ENCODE measurements around the gene CAPN10. TPM values are rescaled to one million over a fixed set of nuclear protein-coding genes. Genes with fewer than 3 reads are reported as not detected.

CAPN10 gene
- total RNA-seq, 1 experiment from 2014 or later = 61.3 TPM

DNA sequence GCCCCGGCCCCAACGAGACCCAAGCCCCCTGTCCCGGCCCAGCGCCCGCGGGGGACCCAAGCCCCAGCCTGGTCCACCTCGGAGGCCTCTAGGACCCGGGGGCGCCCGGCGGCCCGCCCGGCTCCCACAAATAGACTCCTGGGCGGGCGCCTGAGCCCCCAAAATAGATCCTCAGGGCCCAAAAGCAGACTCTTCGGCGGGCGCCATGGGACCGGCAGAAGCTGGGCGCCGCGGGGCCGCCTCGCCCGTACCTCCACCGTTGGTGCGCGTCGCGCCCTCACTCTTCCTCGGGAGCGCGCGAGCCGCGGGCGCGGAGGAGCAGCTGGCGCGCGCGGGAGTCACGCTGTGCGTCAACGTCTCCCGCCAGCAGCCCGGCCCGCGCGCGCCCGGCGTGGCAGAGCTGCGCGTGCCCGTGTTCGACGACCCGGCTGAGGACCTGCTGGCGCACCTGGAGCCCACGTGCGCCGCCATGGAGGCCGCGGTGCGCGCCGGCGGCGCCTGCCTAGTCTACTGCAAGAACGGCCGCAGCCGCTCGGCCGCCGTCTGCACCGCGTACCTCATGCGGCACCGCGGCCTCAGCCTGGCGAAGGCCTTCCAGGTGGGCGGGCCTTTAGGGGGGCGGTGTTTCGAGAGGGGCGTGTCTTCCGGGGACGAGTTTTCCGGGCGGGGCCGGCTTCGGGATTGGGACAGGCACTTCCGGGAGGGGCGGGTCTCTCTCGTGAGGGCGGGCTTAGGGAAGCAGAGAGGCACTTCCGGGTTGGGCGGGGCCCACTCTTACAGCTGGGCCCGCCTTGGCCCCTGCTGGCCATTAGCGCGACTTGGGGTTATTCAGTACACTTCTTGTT is 25.8 kb upstream of the CAPN10 start (continued):
- TF ChIP-seq ZNF219 (CRISPR knock-in tag; IDR thresholded peaks at IDR 0.05; ENCODE audit: borderline replicate concordance) = no peak
- TF ChIP-seq NR3C1 (CRISPR knock-in tag; conservative IDR thresholded peaks at IDR 0.05; ENCODE audit: low read depth) = peak; percentile 80
- no peak for TF ChIP-seq ZBTB21 (CRISPR knock-in tag; IDR thresholded peaks at IDR 0.05; ENCODE audit: borderline replicate concordance)
- TF ChIP-seq ELF4 (CRISPR knock-in tag; IDR thresholded peaks at IDR 0.05; ENCODE audit: low read depth) = no peak
- no peak for TF ChIP-seq FOXJ3 (CRISPR knock-in tag; IDR thresholded peaks at IDR 0.05; ENCODE audit: borderline replicate concordance)
- TF ChIP-seq, protein P1, sequence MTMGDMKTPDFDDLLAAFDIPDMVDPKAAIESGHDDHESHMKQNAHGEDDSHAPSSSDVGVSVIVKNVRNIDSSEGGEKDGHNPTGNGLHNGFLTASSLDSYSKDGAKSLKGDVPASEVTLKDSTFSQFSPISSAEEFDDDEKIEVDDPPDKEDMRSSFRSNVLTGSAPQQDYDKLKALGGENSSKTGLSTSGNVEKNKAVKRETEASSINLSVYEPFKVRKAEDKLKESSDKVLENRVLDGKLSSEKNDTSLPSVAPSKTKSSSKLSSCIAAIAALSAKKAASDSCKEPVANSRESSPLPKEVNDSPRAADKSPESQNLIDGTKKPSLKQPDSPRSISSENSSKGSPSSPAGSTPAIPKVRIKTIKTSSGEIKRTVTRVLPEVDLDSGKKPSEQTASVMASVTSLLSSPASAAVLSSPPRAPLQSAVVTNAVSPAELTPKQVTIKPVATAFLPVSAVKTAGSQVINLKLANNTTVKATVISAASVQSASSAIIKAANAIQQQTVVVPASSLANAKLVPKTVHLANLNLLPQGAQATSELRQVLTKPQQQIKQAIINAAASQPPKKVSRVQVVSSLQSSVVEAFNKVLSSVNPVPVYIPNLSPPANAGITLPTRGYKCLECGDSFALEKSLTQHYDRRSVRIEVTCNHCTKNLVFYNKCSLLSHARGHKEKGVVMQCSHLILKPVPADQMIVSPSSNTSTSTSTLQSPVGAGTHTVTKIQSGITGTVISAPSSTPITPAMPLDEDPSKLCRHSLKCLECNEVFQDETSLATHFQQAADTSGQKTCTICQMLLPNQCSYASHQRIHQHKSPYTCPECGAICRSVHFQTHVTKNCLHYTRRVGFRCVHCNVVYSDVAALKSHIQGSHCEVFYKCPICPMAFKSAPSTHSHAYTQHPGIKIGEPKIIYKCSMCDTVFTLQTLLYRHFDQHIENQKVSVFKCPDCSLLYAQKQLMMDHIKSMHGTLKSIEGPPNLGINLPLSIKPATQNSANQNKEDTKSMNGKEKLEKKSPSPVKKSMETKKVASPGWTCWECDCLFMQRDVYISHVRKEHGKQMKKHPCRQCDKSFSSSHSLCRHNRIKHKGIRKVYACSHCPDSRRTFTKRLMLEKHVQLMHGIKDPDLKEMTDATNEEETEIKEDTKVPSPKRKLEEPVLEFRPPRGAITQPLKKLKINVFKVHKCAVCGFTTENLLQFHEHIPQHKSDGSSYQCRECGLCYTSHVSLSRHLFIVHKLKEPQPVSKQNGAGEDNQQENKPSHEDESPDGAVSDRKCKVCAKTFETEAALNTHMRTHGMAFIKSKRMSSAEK (CRISPR knock-in tag; IDR thresholded peaks at IDR 0.05; ENCODE audit: borderline replicate concordance) = no peak
- TF ChIP-seq ZNF138 (CRISPR knock-in tag; conservative IDR thresholded peaks at IDR 0.05) = no peak
- TF ChIP-seq, protein P2, sequence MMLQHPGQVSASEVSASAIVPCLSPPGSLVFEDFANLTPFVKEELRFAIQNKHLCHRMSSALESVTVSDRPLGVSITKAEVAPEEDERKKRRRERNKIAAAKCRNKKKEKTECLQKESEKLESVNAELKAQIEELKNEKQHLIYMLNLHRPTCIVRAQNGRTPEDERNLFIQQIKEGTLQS (CRISPR knock-in tag; conservative IDR thresholded peaks at IDR 0.05) = no peak
- TF ChIP-seq, protein P3, sequence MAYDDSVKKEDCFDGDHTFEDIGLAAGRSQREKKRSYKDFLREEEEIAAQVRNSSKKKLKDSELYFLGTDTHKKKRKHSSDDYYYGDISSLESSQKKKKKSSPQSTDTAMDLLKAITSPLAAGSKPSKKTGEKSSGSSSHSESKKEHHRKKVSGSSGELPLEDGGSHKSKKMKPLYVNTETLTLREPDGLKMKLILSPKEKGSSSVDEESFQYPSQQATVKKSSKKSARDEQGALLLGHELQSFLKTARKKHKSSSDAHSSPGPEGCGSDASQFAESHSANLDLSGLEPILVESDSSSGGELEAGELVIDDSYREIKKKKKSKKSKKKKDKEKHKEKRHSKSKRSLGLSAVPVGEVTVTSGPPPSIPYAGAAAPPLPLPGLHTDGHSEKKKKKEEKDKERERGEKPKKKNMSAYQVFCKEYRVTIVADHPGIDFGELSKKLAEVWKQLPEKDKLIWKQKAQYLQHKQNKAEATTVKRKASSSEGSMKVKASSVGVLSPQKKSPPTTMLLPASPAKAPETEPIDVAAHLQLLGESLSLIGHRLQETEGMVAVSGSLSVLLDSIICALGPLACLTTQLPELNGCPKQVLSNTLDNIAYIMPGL (CRISPR knock-in tag; IDR thresholded peaks at IDR 0.05) = peak; percentile 56; the same call in 1 of the 2 replicates
- TF ChIP-seq ZNF416 (CRISPR knock-in tag; IDR thresholded peaks at IDR 0.05) = no peak
- TF ChIP-seq, protein P4, sequence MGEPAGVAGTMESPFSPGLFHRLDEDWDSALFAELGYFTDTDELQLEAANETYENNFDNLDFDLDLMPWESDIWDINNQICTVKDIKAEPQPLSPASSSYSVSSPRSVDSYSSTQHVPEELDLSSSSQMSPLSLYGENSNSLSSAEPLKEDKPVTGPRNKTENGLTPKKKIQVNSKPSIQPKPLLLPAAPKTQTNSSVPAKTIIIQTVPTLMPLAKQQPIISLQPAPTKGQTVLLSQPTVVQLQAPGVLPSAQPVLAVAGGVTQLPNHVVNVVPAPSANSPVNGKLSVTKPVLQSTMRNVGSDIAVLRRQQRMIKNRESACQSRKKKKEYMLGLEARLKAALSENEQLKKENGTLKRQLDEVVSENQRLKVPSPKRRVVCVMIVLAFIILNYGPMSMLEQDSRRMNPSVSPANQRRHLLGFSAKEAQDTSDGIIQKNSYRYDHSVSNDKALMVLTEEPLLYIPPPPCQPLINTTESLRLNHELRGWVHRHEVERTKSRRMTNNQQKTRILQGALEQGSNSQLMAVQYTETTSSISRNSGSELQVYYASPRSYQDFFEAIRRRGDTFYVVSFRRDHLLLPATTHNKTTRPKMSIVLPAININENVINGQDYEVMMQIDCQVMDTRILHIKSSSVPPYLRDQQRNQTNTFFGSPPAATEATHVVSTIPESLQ (CRISPR knock-in tag; IDR thresholded peaks at IDR 0.05) = no peak
- peak; percentile 80; the same call in 1 of the 2 replicates for TF ChIP-seq FOXK1 (CRISPR knock-in tag; IDR thresholded peaks at IDR 0.05)
- no peak for TF ChIP-seq EMX1 (CRISPR knock-in tag; IDR thresholded peaks at IDR 0.05)
- TF ChIP-seq NR1H2 (CRISPR knock-in tag; IDR thresholded peaks at IDR 0.05) = no peak
- no peak for TF ChIP-seq NFATC4 (CRISPR knock-in tag; IDR thresholded peaks at IDR 0.05)
- TF ChIP-seq NR2C2 (CRISPR knock-in tag; IDR thresholded peaks at IDR 0.05) = peak; percentile 42; the same call in 1 of the 2 replicates
- TF ChIP-seq, protein P5, sequence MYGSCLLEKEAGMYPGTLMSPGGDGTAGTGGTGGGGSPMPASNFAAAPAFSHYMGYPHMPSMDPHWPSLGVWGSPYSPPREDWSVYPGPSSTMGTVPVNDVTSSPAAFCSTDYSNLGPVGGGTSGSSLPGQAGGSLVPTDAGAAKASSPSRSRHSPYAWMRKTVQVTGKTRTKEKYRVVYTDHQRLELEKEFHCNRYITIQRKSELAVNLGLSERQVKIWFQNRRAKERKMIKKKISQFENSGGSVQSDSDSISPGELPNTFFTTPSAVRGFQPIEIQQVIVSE (CRISPR knock-in tag; IDR thresholded peaks at IDR 0.05; ENCODE audit: borderline replicate concordance) = no peak
- TF ChIP-seq SMAD3 (CRISPR knock-in tag; IDR thresholded peaks at IDR 0.05; ENCODE audit: borderline replicate concordance) = peak; percentile 90
- peak; percentile 93 for TF ChIP-seq TEAD1 (CRISPR knock-in tag; IDR thresholded peaks at IDR 0.05)
- TF ChIP-seq, protein P6, sequence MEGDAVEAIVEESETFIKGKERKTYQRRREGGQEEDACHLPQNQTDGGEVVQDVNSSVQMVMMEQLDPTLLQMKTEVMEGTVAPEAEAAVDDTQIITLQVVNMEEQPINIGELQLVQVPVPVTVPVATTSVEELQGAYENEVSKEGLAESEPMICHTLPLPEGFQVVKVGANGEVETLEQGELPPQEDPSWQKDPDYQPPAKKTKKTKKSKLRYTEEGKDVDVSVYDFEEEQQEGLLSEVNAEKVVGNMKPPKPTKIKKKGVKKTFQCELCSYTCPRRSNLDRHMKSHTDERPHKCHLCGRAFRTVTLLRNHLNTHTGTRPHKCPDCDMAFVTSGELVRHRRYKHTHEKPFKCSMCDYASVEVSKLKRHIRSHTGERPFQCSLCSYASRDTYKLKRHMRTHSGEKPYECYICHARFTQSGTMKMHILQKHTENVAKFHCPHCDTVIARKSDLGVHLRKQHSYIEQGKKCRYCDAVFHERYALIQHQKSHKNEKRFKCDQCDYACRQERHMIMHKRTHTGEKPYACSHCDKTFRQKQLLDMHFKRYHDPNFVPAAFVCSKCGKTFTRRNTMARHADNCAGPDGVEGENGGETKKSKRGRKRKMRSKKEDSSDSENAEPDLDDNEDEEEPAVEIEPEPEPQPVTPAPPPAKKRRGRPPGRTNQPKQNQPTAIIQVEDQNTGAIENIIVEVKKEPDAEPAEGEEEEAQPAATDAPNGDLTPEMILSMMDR (IDR thresholded peaks at IDR 0.05) = no peak
- no peak for TF ChIP-seq ZNF121 (CRISPR knock-in tag; IDR thresholded peaks at IDR 0.05)
- TF ChIP-seq ZNF232 (CRISPR knock-in tag; IDR thresholded peaks at IDR 0.05) = peak; percentile 94
- 0 out of 2 replicates have a peak, but pooled peaks have one; percentile 33 for TF ChIP-seq NFYB (CRISPR knock-in tag; conservative IDR thresholded peaks at IDR 0.05; ENCODE audit: low read depth)
- no peak for TF ChIP-seq GTF2I (CRISPR knock-in tag; conservative IDR thresholded peaks at IDR 0.05)
- no peak for TF ChIP-seq HMGA2 (CRISPR knock-in tag; IDR thresholded peaks at IDR 0.05)
- TF ChIP-seq, protein P7, sequence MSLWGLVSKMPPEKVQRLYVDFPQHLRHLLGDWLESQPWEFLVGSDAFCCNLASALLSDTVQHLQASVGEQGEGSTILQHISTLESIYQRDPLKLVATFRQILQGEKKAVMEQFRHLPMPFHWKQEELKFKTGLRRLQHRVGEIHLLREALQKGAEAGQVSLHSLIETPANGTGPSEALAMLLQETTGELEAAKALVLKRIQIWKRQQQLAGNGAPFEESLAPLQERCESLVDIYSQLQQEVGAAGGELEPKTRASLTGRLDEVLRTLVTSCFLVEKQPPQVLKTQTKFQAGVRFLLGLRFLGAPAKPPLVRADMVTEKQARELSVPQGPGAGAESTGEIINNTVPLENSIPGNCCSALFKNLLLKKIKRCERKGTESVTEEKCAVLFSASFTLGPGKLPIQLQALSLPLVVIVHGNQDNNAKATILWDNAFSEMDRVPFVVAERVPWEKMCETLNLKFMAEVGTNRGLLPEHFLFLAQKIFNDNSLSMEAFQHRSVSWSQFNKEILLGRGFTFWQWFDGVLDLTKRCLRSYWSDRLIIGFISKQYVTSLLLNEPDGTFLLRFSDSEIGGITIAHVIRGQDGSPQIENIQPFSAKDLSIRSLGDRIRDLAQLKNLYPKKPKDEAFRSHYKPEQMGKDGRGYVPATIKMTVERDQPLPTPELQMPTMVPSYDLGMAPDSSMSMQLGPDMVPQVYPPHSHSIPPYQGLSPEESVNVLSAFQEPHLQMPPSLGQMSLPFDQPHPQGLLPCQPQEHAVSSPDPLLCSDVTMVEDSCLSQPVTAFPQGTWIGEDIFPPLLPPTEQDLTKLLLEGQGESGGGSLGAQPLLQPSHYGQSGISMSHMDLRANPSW (CRISPR knock-in tag; conservative IDR thresholded peaks at IDR 0.05; ENCODE audit: low read depth) = no peak
